Body of pancreas (tissue), 4 donors: ENCODE data around the gene ABCA13.

Source experiments
- CTCF ChIP-seq, 7 experiments: fragments of 450-650 bp in 4 of 7; fragments of 200-600 bp in 3 of 7; sonication (generic) in 3 of 7; IDR thresholded peaks; one replicate each; pipeline ENCODE4 v1.5.1; 2016 to 2019; ENCODE audit warnings: antibody characterized with exemption in 7 of 7
- POLR2A ChIP-seq, 3 donors: fragments of 450-650 bp; IDR thresholded peaks; one replicate each; pipeline ENCODE4 v1.6.1; 2016; ENCODE audit warnings: antibody characterized with exemption in 3 of 3, mild to moderate bottlenecking in 2 of 3

GRCh38 chr7:48269066-48269465, 97.8 kb downstream of the ABCA13 start:
- TF ChIP-seq POLR2A (IDR thresholded peaks at IDR 0.05) (no peak), CTCF (IDR thresholded peaks at IDR 0.05) (no peak)
